OCI-LY3 (cell line): ENCODE results near the gene ASIC4.

Source experiments
- CTCF ChIP-seq: fragments of 200-600, 300-600 bp; sonication (generic); IDR thresholded peaks from 2 replicates; pipeline ENCODE4 v1.5.1; 2014; ENCODE audit warnings: antibody characterized with exemption, low read length, low read depth
- EZH2phosphoT487 ChIP-seq: fragments of 200-600 bp; shearing (Covaris generic); IDR thresholded peaks from 2 replicates; pipeline ENCODE4 v1.6.1; 2018; ENCODE audit warnings: antibody characterized with exemption, mixed run types, low read depth

DNA sequence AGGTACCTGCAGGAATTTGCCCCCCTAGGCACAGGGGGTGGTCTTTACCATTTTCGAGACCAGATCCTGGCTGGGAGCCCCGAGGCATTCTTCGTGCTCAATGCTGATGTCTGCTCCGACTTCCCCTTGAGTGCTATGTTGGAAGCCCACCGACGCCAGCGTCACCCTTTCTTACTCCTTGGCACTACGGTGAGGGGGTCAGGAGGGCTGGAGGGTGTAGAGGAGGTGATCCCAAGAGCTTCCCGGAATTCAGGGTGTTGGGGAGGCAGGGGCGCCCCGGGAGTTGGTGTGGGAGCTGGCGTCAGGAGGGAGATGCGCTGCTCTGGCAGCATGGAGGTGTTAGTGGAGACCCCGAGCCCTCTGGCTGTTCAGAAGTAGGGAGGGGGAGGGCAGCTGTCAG, 12.4 kb upstream of the ASIC4 start:
- TF ChIP-seq CTCF (no peak), EZH2phosphoT487 (no peak)
